WI38 (cell line): ENCODE data around the gene KIAA0319L.
"Not testable (repeated sequence)": the region's sequence is repeated elsewhere in the genome, so short reads cannot be mapped to it uniquely, and the experiment has no call there.

Source experiments
- H3K4me3 ChIP-seq: 2 replicates; pipeline ENCODE4 v1.5.1; 2011; ENCODE audit warnings: low read depth, mild to moderate bottlenecking, control low read depth, low read length
- TF ChIP-seq, protein P1 (sequence below): IDR thresholded peaks from 2 replicates; pipeline ENCODE4 v1.5.1; 2012; ENCODE audit warnings: low read depth, mild to moderate bottlenecking, control low read depth, low read length

Gene KIAA0319L

DNA sequence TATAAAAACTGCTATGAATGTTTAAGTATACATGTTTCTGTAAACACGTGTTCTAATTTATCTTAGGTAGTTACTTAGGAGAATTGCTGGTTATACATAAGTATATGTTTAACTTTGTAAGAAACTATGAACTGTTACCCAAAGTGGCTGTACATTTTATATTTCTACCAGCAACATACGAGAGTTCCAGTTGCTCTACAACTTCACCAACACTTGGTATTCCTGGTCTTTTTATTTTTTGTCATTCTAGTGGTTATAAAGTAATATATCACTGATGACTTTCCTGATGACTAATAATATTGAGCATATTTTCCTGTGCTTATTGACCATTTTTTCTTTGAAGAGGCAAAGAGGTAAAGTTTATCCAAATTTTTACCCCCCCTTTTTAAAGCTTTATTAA is 76.0 kb downstream of the KIAA0319L start:
- no peak overlapping the region for H3K4me3 ChIP-seq
- TF ChIP-seq, protein P1, sequence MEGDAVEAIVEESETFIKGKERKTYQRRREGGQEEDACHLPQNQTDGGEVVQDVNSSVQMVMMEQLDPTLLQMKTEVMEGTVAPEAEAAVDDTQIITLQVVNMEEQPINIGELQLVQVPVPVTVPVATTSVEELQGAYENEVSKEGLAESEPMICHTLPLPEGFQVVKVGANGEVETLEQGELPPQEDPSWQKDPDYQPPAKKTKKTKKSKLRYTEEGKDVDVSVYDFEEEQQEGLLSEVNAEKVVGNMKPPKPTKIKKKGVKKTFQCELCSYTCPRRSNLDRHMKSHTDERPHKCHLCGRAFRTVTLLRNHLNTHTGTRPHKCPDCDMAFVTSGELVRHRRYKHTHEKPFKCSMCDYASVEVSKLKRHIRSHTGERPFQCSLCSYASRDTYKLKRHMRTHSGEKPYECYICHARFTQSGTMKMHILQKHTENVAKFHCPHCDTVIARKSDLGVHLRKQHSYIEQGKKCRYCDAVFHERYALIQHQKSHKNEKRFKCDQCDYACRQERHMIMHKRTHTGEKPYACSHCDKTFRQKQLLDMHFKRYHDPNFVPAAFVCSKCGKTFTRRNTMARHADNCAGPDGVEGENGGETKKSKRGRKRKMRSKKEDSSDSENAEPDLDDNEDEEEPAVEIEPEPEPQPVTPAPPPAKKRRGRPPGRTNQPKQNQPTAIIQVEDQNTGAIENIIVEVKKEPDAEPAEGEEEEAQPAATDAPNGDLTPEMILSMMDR, result no peak

DNA sequence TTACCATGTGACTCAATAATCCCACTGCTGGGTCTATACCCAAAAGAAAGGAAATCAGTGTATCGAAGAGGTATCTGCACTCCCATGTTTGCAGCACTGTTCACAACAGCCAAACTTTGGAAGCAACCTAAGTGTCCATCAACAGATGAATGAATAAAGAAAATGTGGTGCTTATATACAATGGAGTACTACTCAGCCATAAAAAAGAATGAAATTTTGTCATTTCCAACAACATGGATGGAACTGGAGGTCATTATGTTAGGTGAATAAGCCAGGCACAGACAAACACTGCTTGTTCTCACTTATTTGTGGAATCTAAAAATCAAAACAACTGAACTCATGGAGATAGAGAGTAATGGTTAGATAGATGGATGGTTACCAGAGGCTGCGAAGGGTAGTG is 79.3 kb downstream of the KIAA0319L start:
- no peak overlapping the region for H3K4me3 ChIP-seq
- TF ChIP-seq, protein P1, result no peak

DNA sequence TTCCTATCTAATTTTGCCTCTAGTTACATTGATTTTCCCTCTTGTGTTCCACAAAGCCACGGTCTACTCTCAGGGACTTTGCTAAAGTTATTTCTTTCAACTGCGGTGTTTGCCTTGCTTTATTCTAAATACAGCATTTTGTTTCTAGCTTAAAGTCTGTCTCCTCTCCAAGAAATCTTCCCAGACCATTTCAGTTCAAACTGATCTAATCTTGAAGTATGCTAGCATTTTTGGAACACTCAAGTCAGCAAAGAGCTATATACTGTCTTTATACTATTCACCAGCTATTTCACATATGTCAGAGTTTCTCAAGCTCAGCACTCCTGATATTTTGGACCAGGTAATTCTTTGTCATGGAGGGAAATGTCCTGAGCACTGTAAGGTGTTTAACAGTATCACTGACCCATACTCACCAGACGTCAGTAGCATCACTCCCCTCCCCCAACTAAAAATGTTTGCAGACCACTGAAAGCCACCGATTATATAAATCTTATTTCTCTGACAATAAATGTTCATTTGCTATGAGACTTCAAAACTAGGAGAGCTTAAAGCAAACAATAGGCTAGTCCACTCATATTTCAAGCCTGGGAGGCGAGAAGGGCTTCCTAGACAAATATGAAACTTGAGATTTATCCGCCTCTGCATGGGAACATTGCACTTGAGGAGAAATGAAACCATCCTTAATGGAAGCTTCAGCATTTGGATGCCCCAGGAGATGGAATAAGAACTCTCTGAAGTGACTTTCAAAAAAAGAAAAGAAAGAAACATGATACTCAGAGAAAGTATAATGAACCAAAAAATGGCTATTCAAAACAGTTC is 81.1 kb downstream of the KIAA0319L start:
- no peak overlapping the region for H3K4me3 ChIP-seq
- TF ChIP-seq, protein P1, result no peak

DNA sequence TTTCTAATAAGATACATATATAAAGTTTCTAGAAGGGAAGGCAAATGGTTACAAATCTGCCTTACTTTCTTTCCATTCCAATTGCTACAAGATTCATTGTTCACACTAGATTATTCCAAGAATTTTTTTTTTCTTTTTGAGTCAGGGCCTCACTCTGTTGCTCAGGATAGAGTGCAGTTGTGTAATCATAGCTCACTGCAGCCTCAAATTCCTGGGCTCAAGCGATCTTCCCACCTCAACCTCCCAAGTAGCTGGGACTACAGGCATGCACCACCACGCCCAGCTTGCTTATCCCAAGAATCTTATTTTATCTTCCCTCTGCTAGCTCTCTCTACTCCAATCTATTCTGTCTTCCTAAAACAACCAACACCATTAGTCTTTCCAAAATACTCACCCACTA is 81.8 kb downstream of the KIAA0319L start:
- H3K4me3 ChIP-seq, result no peak overlapping the region
- TF ChIP-seq, protein P1, result no peak

DNA sequence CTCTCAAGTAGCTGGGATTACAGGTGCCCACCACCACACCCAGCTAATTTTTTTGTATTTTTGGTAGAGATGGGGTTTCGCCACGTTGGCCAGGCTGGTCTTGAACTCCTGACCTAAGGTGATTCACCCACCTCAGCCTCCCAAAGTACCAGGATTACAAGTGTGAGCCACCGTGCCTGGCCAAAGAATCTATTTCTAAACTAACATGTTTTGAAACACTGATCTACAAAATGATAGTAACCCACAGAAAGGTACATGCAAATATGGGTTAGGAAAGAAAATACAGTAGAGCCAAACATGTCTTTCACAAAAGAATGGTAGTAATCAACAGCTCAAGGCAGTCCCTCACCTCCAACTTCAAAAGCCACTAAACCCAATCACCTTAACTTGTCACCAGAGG is 84.0 kb downstream of the KIAA0319L start:
- H3K4me3 ChIP-seq, result not testable (repeated sequence)

DNA sequence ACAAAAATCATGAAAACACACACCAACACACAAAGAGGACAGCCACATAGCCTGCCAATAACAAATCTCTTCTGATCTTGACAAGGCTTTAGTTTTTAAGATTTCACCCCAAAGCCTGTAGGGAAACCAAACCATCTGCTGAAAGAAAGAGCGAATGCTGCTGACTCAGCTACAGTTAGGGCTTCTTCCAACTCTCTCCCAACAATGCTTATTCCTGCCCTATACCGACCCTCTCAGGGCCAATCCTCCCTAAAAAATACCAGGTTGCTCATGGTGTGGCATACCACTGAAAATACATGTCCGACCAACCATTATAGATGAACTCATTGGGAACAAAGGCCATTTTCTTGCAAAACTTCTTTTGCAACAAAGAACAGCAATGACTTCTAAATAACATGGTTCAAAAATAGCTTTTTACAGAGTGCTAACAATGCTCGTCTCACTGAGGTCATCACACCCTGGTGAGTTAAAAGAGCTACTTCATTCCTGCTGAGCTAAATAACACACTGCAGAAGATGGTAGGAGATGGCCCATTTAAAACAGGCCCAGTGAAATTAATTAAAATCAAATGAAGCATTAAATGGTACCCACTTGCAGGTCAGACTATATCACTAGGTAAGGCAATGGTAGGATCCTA is 86.1 kb downstream of the KIAA0319L start:
- TF ChIP-seq, protein P1, result no peak
- H3K4me3 ChIP-seq, result no peak overlapping the region

DNA sequence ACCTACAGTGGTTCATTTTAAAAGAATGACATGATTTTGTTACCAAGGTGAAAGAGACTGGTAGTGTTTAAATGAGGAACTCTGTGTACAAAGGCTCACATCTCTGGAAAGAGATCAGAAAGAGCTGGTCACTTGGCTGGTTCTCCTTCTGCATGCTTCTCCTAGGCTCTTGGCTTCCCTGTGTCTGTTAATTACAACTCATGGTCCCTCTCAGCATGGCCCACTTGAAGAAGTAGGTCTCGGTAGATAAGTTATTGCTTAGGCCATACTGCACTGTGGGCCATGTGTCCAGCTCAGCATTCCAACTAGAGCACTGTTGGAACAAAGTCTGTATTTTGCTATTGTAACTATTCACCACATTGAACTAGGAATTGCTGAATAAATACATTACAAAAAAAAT is 91.1 kb downstream of the KIAA0319L start:
- H3K4me3 ChIP-seq, result no peak overlapping the region
- TF ChIP-seq, protein P1, result no peak

DNA sequence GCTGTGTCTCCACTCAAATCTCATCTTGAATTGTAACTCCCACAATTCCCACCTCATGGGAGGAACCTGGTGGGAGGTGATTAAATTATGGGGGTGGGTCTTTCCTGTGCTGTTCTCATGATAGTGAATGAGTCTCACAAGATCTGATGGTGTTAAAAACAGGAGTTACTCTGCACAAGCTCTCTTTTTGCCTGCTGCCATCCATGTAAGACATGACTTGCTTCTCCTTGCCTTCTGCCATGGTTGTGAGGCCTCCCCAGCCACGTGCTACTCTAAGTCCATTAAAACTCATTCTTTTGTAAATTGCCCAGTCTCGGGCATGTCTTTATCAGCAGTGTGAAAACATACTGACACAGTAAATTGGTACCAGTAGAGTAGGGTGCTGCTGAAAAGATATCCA is 93.5 kb downstream of the KIAA0319L start:
- H3K4me3 ChIP-seq, result not testable (repeated sequence)
